Stimulated activated CD4-positive, alpha-beta T cell treated with anti-CD3 and anti-CD28 coated beads, Interleukin-1b, Interleukin-23, amount 100 ng/mL, for 24 hours (primary cell): ENCODE data around the gene GARNL3.

Source experiments
- DNase-seq, 4 experiments: peaks; one replicate each; pipeline ENCODE4 v3.0.0-alpha.2; 2020; ENCODE audit warnings: low read depth in 4 of 4, low spot score in 1 of 4

GARNL3 gene

DNA sequence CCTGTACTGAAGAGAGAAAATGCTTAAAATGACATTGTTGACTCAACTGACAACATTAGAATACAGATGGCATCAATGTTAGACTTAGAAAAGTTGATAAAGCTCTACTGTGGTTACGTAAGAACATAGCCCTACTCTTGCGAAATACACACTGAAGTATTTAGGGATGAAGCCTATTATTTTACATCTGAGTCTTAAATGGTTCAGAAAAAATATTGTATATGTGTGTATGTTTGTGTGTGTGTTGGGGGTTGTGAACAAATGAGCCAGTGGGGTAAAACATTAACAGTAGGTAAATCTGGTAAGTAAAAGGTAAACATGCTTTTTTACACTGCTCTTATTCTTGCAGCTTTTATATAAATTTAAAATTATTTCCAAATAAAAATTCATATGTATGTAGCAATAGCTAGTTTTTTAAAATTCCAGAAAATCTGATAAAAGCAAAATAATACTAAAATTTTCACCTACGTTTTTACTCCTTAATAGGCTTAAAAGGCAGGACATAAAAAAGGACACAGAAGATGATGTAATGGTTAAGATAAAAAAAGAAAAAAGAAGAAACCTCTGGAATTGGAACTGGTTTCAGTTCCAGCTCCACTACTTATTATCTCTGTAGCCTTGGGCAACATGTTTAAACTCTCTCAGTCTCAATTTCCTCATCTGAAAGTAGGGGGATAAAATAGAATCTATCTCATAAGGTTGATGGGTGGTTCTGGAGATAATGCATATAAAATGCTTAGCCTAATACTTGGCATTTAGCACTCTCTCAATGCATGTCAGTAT is 44.3 kb downstream of the GARNL3 start:
- no peak for DNase-seq

DNA sequence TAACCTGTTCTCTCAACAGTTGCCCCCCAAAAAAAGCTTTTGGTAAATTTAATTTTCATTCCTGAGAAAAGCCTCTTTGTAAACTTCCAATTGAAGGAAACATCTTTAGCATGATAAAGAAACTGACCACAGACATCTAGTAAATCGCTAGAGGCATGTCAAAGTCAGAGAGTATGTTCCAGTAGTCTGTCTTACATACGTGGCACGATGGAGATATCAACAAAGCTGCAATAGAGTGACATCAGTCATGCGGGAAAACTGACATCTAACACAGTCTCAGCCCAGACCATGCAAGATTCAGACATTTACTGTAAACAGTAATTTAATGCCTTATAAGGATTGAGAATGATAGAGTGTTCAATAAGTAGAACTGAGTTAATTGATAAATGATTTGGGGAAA is 45.1 kb downstream of the GARNL3 start:
- no peak for DNase-seq

GRCh38 chr9:127311239-127311741 is 46.7 kb downstream of the GARNL3 start:
- peak in 1 of 4 experiments; percentile 9 for DNase-seq

DNA sequence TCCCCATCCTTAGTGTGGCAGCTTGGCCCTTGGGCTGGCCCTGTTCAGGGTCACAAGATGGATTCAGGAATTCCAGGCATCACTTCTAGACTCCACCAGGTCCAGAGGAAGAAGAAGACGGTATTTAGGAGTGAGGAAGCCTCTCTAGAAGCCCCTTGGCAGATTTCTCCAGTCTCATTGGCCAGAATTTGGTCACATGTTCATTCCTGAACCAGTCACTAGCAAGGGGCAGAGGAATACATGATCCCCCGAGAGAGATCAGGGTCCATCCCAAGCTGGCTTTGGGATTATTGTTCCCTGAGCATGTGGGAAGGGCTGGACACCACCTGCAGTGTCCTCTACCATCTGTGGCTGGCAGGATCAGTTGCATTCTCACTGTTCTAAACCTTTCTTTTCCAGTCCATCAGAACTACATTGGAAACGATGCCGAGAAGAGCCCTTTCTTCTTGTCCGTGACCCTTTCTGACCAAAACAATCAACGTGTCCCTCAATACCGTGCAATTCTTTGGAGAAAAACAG is 48.5 kb downstream of the GARNL3 start:
- no peak for DNase-seq

DNA sequence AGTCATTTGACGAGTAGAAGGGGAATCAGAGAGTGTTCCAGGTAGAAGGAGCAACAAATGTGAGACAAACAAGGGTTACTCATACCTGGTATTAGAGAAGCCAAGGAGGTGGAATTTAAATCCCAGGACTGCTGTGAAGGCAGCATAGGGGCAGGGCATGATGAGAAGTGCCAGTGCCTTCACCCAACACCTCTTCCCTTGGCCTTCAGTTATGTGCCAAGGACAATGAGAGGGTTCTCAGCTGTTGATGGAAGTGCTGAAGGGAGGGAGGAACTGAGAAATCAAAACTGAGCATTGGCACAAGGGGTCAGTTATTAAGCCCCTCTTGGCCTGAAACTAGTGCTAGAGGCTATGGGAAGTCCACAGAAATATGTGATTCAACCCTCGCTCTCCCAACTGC is 50.3 kb downstream of the GARNL3 start:
- no peak for DNase-seq

- no peak for DNase-seq
Measured at GRCh38 chr9:127316586-127317323, 52.2 kb downstream of the GARNL3 start.

DNA sequence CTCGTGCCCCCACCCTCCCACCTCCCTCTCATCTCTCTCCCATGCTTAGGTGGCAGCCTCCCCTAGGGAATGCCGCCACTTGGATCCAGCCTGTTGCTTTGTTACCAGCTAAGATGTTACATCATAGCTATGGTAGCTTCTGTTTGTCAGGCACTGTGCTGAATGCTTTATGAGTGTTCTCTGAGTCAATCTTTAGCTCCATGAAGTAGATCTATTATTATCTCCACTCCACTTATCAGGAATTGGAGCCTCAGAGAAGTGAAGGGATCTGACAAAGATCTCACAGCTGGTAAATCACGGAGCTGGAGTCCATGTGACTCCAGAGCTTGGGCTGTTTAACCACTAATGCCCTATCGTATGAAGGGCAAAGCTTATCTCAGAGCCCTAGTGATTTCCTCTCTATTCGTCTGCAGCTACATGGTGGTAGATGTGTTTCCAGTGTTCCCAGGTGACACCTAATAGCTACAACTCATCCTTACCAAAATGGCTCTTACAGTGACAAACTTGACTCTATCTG is 54.1 kb downstream of the GARNL3 start:
- no peak for DNase-seq

DNA sequence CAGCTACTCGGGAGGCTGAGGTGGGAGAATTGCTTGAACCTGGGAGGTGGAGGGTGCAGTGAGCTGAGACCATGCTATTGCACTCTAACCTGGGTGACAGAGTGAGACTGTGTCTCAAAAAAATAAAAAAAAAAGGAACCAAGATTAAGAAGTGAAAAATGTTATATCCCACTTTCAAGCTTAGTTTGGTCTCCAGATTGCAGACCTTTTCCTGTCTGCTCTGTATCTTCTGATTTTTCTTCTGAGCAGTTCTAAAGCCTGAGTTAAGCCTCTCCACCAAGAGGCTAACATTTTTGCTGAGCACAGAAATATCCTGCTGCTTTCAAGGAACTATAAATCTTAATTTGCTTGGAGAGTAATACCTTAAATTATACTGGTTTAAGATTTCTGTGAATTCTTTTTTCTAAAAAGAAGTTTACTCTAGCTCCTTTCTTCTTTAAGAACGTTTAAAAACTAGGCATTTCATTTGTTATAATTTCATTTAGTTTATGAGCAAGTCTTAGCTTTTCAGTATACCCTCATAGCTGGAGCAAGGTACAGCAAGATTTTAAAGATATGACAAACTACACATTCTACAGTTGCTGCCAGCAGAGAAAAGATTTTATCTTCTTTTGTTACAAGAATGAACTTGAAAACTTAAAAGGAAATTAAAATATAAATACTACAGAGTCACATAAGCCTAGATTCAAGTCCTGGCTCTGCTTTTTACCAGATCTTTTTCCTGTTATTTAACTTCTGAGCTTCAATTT is 55.0 kb downstream of the GARNL3 start:
- DNase-seq, result no peak

GRCh38 chr9:127320115-127320378 is 55.5 kb downstream of the GARNL3 start:
- DNase-seq, result no peak

DNA sequence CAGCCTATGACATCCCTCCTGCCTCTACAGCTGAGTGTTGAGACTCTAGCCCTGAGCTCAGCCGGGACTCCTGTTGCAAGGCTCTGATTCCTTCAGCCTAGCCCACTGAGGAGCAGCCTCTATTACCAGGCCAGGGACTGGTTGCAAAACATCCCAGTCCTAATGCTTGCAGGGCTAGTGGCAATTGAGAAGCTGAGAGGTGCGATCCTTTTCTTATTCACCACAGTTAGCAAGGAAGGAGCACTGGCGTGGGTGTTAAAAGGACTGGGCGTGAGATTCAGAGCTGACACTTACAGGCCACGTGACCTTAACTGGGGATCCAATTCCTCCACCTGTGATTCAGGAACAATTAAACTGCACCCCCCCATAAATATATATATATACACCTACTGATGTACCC is 58.8 kb downstream of the GARNL3 start:
- no peak for DNase-seq

- DNase-seq, result no peak
Measured at GRCh38 chr9:127330501-127330900, 65.9 kb downstream of the GARNL3 start.

DNA sequence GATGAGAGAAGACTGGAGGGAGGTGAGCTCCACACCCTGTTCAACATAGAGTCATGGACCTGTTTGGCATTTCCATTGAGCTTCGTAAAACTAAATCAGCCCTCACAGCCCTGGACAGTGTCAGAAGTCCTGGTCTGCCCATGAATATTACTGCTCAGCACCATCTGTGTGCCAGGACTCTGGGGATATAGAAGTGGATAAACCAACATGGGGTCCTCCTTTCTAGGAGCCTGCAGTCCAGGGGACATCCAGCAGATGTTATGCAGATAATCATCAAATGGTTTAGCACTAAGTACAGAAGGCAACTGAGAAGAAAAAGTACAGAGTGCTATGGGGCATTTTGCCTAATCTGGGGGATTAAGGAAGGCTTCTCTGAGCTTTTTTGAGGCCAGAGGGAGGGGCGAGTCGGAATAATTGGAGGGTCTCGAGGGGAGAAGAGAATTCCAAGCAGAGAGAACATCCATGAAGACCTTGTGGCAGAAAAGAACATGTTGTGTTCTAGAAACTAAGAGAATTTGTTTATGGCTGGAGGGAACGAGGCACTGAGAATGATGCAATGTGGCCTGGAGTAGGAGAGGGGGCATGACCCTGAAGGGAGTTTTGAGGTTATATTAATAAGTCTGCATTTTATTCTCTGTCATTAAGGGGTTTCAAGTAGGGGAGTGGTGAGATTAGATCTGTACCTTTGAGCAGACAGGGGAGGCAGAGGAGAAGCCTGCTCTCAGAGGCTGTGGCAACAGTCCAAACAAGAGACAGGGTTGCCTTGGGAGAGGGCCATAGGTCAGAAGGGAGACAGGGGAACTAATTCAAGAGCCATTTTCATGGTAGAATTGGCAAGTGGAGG is 68.9 kb downstream of the GARNL3 start:
- no peak for DNase-seq

DNA sequence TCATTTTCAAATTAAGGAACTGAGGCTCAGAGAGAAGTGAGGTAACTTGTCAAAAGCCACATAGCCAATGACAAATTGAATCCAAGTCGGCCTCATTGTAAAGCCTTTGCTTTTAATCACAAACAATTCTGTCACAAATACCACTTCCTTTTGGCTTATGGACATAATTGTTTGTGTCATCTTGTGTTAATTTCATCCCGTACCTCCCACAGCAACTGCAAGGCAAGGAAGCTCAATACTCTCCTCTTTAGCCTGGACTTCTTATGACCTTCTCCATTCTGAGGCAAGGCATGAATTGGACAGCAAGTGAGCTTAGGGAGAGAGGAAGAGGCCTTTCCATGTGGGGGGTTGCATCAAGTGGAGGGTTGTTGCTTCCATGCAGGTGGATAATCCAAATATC is 70.2 kb downstream of the GARNL3 start:
- no peak for DNase-seq

- DNase-seq, result no peak
Measured at GRCh38 chr9:127336086-127336485, 71.5 kb downstream of the GARNL3 start.

DNA sequence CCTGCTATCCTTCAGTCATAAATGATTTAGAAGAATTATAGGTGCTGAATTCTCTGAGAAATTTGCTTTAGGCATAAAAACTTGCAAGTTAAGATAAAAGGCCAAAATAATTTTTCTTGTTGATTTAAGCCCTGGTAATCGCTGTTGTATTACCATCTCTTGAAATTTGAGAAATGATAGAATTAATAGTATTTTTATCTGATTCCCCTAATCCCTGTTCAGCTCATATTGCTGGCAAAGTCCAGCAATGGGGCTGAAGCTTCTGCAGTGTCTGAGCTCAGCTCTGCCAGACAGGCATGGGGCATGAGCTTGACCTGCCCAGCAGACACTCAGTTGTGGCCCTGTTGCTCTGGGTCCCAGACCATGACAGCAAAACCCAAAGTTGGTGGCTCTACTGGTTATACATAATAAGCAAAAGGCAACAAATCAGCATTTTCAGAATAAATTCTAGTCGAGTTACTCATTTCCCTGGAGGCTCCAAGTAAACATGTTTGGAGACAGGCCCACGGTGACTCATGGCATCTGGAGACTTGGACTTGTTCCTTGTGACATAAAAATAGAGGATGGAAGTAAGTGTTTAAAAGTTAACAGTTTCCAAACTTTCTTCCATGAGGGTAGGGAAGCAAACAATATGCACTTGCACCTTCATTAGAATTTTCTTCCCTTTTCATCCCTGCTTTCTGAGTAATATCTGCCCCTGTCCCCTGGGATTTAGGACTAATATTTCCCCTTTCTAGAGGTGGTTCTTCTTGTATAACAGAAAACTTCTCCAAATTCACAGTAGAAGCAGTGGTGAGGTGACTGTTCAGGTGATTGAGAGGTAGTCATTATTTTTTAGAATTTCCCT is 72.2 kb downstream of the GARNL3 start:
- DNase-seq, result no peak

GRCh38 chr9:127340721-127341120 is 76.1 kb downstream of the GARNL3 start:
- no peak for DNase-seq

DNA sequence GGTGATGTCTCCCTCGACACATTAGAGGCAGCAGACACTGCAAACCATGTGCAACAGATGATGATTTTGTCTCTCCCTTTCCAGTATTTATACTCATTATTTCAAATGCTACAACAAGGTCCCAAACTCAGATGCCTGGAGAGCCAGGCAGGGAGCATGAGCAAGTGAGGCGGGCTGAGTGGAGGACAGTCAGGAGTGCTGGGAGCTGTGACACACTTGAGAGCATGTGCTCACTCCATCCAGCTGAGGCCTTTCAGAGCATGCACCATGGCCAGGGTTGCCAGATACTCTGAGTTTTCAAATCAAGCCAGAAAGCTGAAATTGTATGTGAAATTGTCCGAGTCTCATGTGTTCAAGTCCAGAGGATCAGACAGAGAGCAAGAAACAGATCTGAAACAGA is 76.6 kb downstream of the GARNL3 start:
- DNase-seq, result no peak

DNA sequence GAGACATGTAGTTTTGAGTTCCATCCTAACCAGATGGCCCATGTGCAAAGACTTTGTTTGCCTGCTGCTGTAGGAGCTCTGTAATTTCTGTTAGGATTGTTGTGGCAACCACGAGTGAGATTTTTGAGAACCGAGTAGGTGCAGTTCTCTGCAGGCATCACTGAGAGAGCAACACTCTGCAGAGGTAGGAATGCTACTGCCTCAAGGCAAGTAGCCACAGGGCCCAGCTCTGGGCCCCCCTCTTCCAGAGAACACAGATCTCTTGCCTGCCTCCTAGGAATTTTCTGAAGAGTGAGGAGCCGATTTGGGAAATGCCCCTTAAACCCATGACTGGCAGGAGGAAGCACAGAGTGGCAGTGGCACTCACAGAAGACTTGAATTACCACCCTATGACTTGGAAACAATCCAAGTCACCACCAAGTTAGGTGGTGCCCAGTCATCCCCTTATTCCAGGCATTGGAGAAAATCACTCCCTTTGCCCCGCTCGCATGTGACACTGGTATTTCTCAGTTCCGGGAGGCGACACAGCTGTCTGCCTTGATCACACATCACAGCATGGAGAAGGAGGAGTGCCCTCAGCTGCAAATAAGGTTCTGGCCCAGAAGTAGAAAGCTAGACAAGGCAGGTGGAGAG is 79.9 kb downstream of the GARNL3 start:
- no peak for DNase-seq

- no peak for DNase-seq
Measured at GRCh38 chr9:127345566-127345965, 81.0 kb downstream of the GARNL3 start.
